ENCODE measurements around the gene PMEPA1.

Gene PMEPA1

DNA sequence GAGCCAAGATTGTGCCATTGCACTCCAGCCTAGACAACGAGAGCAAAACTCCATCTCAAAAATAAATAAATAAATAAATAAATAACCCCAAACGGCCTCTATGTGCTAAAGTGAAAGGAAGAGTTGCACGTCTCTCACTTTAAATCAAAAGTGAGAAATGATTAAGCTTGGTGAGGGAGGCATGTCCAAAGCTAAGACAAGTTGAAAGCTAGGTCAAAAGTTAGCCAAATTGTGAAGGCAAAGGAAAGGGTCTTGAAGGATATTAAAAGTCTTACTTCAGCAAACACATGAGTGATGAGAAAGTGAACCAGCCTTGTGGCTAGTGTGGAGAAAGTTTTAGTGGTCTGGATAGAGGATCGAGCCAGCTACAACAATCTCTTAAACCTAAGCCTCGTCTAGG is 103.9 kb downstream of the PMEPA1 start:
- no peak for DNase-seq

DNA sequence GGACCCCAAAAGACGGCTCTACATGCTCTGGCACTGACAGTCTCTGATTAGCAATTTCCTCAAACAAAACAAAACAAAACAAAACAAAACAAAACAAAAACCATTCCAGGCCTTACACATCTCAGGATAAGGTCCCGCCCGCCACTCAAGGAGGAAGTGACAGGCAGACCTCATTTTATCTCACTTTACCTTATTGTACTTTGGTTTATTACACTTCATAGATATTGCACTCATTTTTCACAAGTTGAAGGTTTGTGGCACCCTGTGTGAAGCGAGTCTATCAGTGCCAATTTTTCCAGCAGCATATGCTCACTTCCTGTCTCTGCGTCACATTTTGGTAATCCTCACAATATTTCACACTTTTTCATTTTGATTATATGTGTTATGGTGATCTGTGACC is 104.8 kb downstream of the PMEPA1 start:
- no peak for DNase-seq

DNA sequence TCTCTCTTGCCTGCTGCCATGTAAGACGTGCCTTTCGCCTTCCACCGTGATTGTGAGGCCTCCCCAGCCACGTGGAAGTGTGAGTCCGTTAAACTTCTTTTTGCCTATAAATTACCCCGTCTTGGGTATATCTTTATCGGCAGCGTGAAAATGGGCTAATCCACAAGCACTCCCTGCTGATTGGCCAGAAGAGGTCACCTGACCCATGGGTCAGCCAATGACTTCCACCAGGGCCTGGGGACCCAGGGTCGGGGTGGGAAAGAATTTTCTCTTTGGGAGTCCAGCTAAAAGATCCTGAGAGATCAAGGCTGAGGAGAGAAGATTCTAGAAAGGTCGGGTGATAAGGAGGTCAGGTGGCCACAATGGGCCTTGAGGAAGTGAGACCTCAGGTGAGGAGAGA is 106.7 kb downstream of the PMEPA1 start:
- DNase-seq: no peak

DNA sequence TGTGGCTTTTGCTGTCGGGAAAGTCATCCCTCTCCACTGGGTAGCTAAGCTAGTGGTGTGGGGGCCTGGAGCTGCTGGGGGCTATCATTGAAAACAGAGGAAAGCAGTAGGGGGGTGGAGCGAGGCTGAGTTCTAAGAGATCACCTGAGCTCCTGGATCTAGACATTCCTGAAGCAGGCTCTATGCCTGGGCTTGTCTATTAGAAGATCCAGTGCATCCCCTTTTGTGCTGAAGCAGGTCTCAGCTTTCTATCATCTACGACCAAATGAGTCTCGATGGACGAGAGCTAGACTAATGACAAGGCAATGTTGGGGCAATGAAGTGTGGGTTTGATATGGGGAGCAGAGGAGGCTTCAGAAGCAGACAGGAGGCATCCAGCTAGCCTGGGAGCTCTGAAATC is 108.1 kb downstream of the PMEPA1 start:
- no peak for DNase-seq

GRCh38 chr20:57601211-57601570 is 108.6 kb downstream of the PMEPA1 start:
- DNase-seq: no peak

GRCh38 chr20:57600320-57601210 is 109.2 kb downstream of the PMEPA1 start:
- no peak for DNase-seq

- no peak for DNase-seq
These were observed 111.3 kb downstream of the PMEPA1 start for GRCh38 chr20:57598491-57598890.
